ENCODE data around the gene NOTCH2. TPM values are rescaled to one million over a fixed set of nuclear protein-coding genes. Genes with fewer than 3 reads are reported as not detected.

NOTCH2 gene
- total RNA-seq, 1 experiment from 2014 or later, result 106 TPM

- no peak overlapping the region for H3K27ac ChIP-seq
- H3K36me3 ChIP-seq (ENCODE audit: low read depth), result no peaks in the 10 kb centered on the region
- no peak overlapping the region for H3K4me3 ChIP-seq
- no peaks in the 10 kb centered on the region for H3F3A ChIP-seq (ENCODE audit: insufficient read depth, low read depth)
- H3K4me1 ChIP-seq (replicated peaks; ENCODE audit: insufficient read depth), result no peaks in the 10 kb centered on the region
- ChIA-PET CTCF (no interaction called here), POLR2A (ENCODE audit: unreplicated experiment) (no interaction called here)
- no peaks in the 10 kb centered on the region for H3K9me3 ChIP-seq (ENCODE audit: insufficient read depth, low read depth)
- H3K4me2 ChIP-seq, result no peak overlapping the region
- no peaks in the 10 kb centered on the region for H3K9me2 ChIP-seq (ENCODE audit: insufficient read depth)
- H3K79me2 ChIP-seq (ENCODE audit: low read depth), result no peaks in the 10 kb centered on the region
- H3K27me3 ChIP-seq (ENCODE audit: insufficient read depth, low read depth), result no peaks in the 10 kb centered on the region
- no peak for DNase-seq
- no peak for TF ChIP-seq CTCF (conservative IDR thresholded peaks at IDR 0.05)
- TF ChIP-seq EZH2 (IDR thresholded peaks at IDR 0.05; ENCODE audit: low read depth), result no peak
- H2AFZ ChIP-seq, result no peak overlapping the region
- H4K20me1 ChIP-seq (ENCODE audit: insufficient read depth), result no peaks in the 10 kb centered on the region
- intact Hi-C loops (cut with micrococcal nuclease; ENCODE audit: unreplicated experiment), result no loop called here
- BruUV-seq (replicated peaks), result no TSS peak
Observed at GRCh38 chr1:119908661-119909060, 160.8 kb downstream of the NOTCH2 start.

- no peak overlapping the region for H3K4me2 ChIP-seq
- no peak for DNase-seq
- no peaks in the 10 kb centered on the region for H3K79me2 ChIP-seq (ENCODE audit: low read depth)
- H3K9me2 ChIP-seq (ENCODE audit: insufficient read depth), result no peaks in the 10 kb centered on the region
- H3K36me3 ChIP-seq (ENCODE audit: low read depth), result no peaks in the 10 kb centered on the region
- no peaks in the 10 kb centered on the region for H3K4me1 ChIP-seq (replicated peaks; ENCODE audit: insufficient read depth)
- no peaks in the 10 kb centered on the region for H3K27me3 ChIP-seq (ENCODE audit: insufficient read depth, low read depth)
- POLR2A ChIA-PET (ENCODE audit: unreplicated experiment), result no interaction called here
- H2AFZ ChIP-seq, result no peak overlapping the region
- H3K9me3 ChIP-seq (ENCODE audit: insufficient read depth, low read depth), result no peaks in the 10 kb centered on the region
- H3K4me3 ChIP-seq, result no peak overlapping the region
- no peak overlapping the region for H3K27ac ChIP-seq
- H4K20me1 ChIP-seq (ENCODE audit: insufficient read depth), result no peaks in the 10 kb centered on the region
- H3F3A ChIP-seq (ENCODE audit: insufficient read depth, low read depth), result no peaks in the 10 kb centered on the region
- CTCF ChIA-PET, result no interaction called here
- no TSS peak for BruUV-seq (replicated peaks)
- intact Hi-C loops (cut with micrococcal nuclease; ENCODE audit: unreplicated experiment), result no loop called here
- TF ChIP-seq EZH2 (IDR thresholded peaks at IDR 0.05; ENCODE audit: low read depth), result no peak
- no peak for TF ChIP-seq CTCF (conservative IDR thresholded peaks at IDR 0.05)
Observed at GRCh38 chr1:119906927-119907652, 162.4 kb downstream of the NOTCH2 start.

GRCh38 chr1:119903443-119903835 lies 166.0 kb downstream of the NOTCH2 start:
- DNase-seq, result no peak
- Histone ChIP-seq H3K4me2 (no peak overlapping the region), H4K20me1 (ENCODE audit: insufficient read depth) (no peaks in the 10 kb centered on the region), H3K9me3 (ENCODE audit: insufficient read depth, low read depth) (no peaks in the 10 kb centered on the region), H3K9me2 (ENCODE audit: insufficient read depth) (no peaks in the 10 kb centered on the region), H3K4me3 (no peak overlapping the region), H3K4me1 (replicated peaks; ENCODE audit: insufficient read depth) (no peaks in the 10 kb centered on the region), H3K36me3 (ENCODE audit: low read depth) (no peaks in the 10 kb centered on the region), H2AFZ (no peak overlapping the region), H3K79me2 (ENCODE audit: low read depth) (no peaks in the 10 kb centered on the region), H3K27ac (no peak overlapping the region), H3F3A (ENCODE audit: insufficient read depth, low read depth) (no peaks in the 10 kb centered on the region), H3K27me3 (ENCODE audit: insufficient read depth, low read depth) (no peaks in the 10 kb centered on the region)
- intact Hi-C loops (cut with micrococcal nuclease; ENCODE audit: unreplicated experiment), result no loop called here
- TF ChIP-seq EZH2 (IDR thresholded peaks at IDR 0.05; ENCODE audit: low read depth) (no peak), CTCF (conservative IDR thresholded peaks at IDR 0.05) (no peak)
- POLR2A ChIA-PET (ENCODE audit: unreplicated experiment), result no interaction called here
- no TSS peak for BruUV-seq (replicated peaks)
- CTCF ChIA-PET, result no interaction called here

Data from PC-9 (cell line).